ENCODE data around the gene CD52.

CD52 gene

DNA sequence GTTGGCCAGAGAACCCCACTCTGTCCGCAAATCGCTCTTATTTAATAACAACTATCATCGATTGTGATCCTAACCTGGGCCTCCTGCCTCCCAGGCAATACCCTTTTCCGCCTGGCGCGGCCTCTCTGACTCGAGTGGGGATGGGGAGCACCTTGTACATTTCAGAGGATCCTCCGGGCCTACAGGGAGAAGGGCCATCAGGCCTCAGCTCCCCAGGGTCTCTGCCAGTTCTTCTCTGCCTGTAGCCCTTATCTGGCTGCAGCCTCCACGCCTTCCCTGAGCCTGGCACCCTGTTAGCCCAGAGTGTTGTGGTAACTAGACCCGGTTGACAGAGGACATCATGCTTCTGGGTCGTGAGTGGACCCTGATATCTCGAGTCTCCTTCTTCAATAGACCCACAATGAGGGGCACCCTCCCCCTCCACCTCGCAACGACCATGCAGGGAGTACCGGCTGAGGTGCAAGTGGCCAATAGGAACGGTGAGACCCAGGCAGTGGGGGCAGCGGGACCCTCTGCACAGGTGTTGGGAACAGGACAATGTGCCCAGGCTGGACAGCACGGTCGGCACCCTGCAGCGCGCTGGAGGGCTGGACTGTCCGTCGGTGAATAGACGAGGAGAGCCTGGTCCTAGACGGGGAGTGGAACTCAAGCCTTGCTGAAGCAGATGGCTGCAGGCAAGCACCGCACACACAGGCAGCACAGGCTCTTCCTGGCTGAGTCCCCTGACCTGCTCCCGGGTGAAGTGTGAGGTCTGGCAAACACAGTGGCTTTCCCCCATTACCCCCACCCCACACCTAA lies 43.2 kb downstream of the CD52 start:
- Mint-ChIP-seq H3K4me3 (peak overlapping the region; percentile 67), H3K27ac (no peak overlapping the region), H3K27me3 (peaks cover 15% of the 10 kb centered on the region), H3K9me3 (no peaks in the 10 kb centered on the region), H3K36me3 (ENCODE audit: low read depth) (no peaks in the 10 kb centered on the region), H3K4me1 (ENCODE audit: low read depth) (peaks cover 46% of the 10 kb centered on the region)

DNA sequence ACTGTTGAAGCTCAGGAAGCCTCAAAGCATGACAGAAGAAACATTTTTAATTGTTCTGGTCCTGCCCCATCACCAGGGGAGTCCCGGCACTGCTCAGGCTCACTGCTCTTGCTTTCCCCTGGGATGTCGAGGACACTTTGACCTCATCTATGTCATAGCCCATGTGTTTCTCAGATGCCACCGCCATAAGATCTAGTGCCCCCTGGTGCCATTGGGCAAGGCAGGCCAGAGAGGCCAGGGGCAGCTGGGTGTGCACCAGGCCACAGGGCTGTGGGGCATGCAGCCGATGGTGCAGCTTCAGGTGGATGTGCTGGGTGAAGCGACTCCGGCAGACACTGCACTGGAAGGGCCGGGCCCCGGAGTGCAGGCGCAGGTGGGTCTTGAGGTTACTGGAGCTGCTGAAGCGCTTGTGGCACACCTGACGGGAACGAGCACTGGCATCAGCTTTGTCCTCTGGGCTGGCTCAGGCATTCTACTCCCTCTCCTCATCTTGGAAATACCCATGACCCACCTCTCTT lies 43.9 kb downstream of the CD52 start:
- H3K9me3 Mint-ChIP-seq, result no peaks in the 10 kb centered on the region
- no peak overlapping the region for H3K27ac Mint-ChIP-seq
- peaks cover 15% of the 10 kb centered on the region for H3K27me3 Mint-ChIP-seq
- peaks cover 46% of the 10 kb centered on the region for H3K4me1 Mint-ChIP-seq (ENCODE audit: low read depth)
- H3K4me3 Mint-ChIP-seq, result no peak overlapping the region
- no peaks in the 10 kb centered on the region for H3K36me3 Mint-ChIP-seq (ENCODE audit: low read depth)

DNA sequence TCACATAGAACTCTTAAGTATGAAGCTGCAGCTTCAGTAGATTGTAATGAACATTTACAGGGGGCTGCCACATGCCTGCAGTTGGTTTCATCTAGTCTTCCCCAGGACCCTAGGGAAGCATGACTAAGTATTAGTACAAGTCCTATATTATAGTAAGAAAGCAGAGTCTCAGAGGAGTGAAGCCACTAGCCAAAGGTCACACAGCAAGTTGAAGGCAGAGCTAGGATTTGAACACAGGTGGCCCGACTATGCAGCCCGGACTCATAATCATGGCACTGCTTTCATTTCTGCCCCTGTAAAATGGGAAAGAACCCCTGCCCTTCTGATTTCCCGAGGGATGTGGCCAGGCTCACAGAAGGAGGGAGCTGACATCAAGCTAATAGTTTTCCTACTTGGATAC lies 44.6 kb downstream of the CD52 start:
- Mint-ChIP-seq H3K27ac (no peak overlapping the region), H3K4me3 (no peak overlapping the region), H3K36me3 (ENCODE audit: low read depth) (no peaks in the 10 kb centered on the region), H3K4me1 (ENCODE audit: low read depth) (peaks cover 46% of the 10 kb centered on the region), H3K9me3 (no peaks in the 10 kb centered on the region), H3K27me3 (peaks cover 15% of the 10 kb centered on the region)

DNA sequence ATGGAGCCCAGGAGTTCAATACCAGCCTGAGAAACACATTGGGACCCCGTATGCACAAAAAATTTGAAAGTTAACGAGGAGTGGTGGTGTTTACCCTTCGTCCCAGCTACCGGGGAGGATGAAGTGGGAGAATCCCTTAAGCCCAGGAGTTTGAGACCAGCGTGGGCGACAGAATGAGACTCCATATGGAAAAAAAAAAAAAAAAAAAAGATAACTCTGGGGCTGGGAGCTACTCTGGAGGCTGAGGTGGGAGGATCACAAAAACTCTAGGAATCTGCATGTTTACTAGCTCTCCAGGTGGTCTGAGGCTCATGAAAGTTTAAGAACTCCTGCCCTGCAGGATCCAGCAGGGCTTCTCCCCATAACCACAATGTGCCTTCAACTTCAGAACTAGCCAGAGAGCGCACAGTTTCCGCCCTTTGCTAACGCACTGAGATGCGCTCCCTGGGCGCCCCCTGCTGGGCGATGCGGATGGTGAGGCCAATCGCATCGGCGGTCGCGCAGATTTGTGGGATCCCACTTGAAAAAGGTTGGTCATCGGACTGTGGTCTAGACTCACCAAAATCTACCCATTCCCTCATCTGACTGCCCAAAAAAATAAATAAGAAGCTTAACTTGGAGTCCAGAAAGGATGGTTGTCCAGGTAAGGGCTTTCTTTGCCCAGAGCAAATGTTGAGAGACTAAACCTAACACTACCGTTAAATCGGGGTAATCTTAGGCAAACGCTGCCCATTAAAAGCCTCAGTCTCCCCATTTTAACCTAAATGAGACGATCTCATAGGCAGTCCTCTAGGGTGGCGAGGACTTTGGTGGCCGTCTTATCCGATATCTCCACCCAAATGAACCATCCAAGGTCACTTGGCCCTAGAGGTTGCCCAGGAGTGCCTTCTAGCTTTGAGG lies 46.0 kb downstream of the CD52 start:
- Mint-ChIP-seq H3K4me3 (no peak overlapping the region), H3K4me1 (ENCODE audit: low read depth) (peaks cover 42% of the 10 kb centered on the region), H3K27me3 (peaks cover 15% of the 10 kb centered on the region), H3K9me3 (no peaks in the 10 kb centered on the region), H3K36me3 (ENCODE audit: low read depth) (no peaks in the 10 kb centered on the region), H3K27ac (peak overlapping the region; percentile 31)

DNA sequence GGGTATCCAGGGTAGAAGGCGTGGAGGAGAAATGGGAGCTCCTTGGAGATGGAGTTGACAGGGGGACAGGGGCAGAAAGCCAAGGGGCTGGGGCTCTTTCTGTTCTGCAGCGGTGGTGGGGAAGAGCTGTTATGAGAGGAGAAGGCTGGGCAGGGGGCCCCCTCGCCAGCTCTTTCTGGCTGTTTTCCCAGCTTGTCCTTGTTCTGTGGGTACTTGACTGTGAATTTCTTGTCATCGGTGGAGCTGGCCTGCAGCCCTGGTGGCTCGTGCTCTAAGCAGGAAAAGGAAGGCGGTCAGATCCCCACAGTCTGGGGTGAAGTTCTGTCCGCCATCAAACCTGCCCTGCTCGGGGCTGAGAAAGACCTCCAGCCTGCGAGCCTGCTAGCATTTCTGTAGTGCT lies 47.2 kb downstream of the CD52 start:
- Mint-ChIP-seq H3K27me3 (peaks cover 7% of the 10 kb centered on the region), H3K9me3 (no peaks in the 10 kb centered on the region), H3K27ac (no peak overlapping the region), H3K36me3 (ENCODE audit: low read depth) (no peaks in the 10 kb centered on the region), H3K4me1 (ENCODE audit: low read depth) (peaks cover 34% of the 10 kb centered on the region), H3K4me3 (no peak overlapping the region)

DNA sequence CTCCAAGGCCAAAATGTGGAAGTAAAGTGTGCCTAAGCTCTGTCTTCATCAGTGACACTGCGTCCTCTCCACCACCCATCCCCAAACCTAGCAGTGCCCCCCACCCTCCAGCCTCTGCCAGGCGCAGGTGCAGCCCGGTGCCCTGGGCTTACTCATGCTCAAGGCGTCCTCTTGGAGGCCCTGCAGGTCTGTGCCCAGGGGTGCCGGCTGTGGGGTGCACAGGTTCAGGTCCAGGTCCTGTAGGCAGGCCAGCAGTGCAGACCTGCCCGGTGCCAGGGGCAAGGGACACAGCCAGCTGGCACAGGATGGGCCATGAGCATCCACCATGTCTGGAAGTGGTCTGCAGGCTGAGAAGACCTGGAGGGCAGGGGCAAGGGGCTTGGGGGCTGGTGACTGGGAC lies 49.7 kb downstream of the CD52 start:
- Mint-ChIP-seq H3K4me1 (ENCODE audit: low read depth) (peaks cover 51% of the 10 kb centered on the region), H3K4me3 (no peak overlapping the region), H3K36me3 (ENCODE audit: low read depth) (peaks cover 5% of the 10 kb centered on the region), H3K9me3 (no peaks in the 10 kb centered on the region), H3K27ac (no peak overlapping the region), H3K27me3 (no peaks in the 10 kb centered on the region)

DNA sequence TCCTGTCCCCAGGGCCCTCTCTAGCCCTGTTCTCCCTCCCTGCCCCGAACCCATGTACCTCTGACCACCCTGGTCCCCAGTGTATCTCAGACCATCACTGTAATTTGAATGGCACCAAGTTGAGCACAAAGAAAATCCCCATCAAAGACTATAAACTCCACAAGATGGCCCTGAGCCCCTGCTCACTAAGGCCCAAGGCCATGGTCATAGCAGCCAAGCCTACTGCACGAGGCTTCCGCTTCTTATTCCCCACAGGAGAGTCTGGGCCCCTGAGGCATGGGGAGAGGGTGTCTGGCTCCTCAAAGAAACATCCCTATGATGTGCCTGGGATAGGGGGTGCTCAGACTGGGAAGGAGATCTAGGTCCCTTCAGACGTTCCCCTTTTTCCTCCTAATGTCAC lies 50.2 kb downstream of the CD52 start:
- Mint-ChIP-seq H3K27ac (no peak overlapping the region), H3K4me3 (no peak overlapping the region), H3K4me1 (ENCODE audit: low read depth) (peaks cover 53% of the 10 kb centered on the region), H3K27me3 (no peaks in the 10 kb centered on the region), H3K36me3 (ENCODE audit: low read depth) (peaks cover 5% of the 10 kb centered on the region), H3K9me3 (no peaks in the 10 kb centered on the region)

DNA sequence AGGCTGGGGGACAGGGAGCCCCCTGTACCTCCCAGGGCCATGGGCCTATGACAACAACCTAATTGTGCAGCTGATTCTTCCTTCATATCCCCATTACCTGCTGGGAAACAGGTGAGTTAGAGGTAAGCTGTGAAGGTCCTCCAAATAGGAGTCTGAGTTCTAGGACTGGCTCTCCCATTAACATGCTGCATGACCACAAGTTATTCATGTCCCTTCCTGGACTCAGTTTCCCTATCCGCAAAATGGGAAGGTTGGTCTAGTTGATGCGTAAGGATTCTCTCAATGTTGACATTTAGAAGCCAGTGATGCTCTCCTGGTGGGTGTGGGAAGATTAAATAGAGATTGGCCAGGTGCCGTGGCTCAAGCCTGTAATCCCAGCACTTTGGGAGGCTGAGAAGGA lies 50.7 kb downstream of the CD52 start:
- H3K4me3 Mint-ChIP-seq, result no peak overlapping the region
- H3K9me3 Mint-ChIP-seq, result no peaks in the 10 kb centered on the region
- H3K27ac Mint-ChIP-seq, result no peak overlapping the region
- H3K36me3 Mint-ChIP-seq (ENCODE audit: low read depth), result peaks cover 5% of the 10 kb centered on the region
- no peaks in the 10 kb centered on the region for H3K27me3 Mint-ChIP-seq
- H3K4me1 Mint-ChIP-seq (ENCODE audit: low read depth), result peaks cover 53% of the 10 kb centered on the region
